NB4 (cell line): Measurements from ENCODE around the gene ICAM3.

Source experiments
- CTCF ChIP-seq: IDR thresholded peaks from one replicate; pipeline ENCODE4 v1.5.1; 2012; ENCODE audit warnings: low read depth, low read length
- MAX ChIP-seq: IDR thresholded peaks from 2 replicates; pipeline ENCODE4 v1.6.1; 2011; ENCODE audit warnings: low read depth, low read length
- MYC ChIP-seq: IDR thresholded peaks from 2 replicates; pipeline ENCODE4 v1.6.1; 2011; ENCODE audit warnings: low read depth, low read length
- POLR2A ChIP-seq: IDR thresholded peaks from 2 replicates; pipeline ENCODE4 v1.6.1; 2011; ENCODE audit warnings: mild to moderate bottlenecking; ENCODE audit not compliant: insufficient read length; ENCODE audit errors: extremely low read depth

GRCh38 chr19:10286803-10287737 lies 52.4 kb downstream of the ICAM3 start, which contains the start of gene ICAM4:
- TF ChIP-seq MAX = no peak
- peak; percentile 30 for TF ChIP-seq CTCF
- TF ChIP-seq POLR2A = no peak
- TF ChIP-seq MYC = no peak
